Stimulated activated CD4-positive, alpha-beta T cell treated with anti-CD3 and anti-CD28 coated beads, Interleukin-2, amount 100 ng/mL, for 4 hours (primary cell): ENCODE data around the gene PRR33.
"Not testable (repeated sequence)": the region's sequence is repeated elsewhere in the genome, so short reads cannot be mapped to it uniquely, and the experiment has no call there.

Source experiments
- DNase-seq: peaks from one replicate; pipeline ENCODE4 v3.0.0-alpha.2; 2020; ENCODE audit warnings: low read depth

PRR33 gene

GRCh38 chr11:1875093-1875850 is 16.4 kb downstream of the PRR33 start:
- DNase-seq, result no peak

- DNase-seq, result not testable (repeated sequence)
Observed at GRCh38 chr11:1874441-1875092, 17.1 kb downstream of the PRR33 start.

GRCh38 chr11:1873813-1874150 is 17.9 kb downstream of the PRR33 start:
- DNase-seq, result not testable (repeated sequence)

GRCh38 chr11:1873048-1873812 is 18.5 kb downstream of the PRR33 start:
- no peak for DNase-seq

- no peak for DNase-seq
Observed at GRCh38 chr11:1872267-1872985, 19.3 kb downstream of the PRR33 start.

- no peak for DNase-seq
Observed at GRCh38 chr11:1871531-1871930, 20.2 kb downstream of the PRR33 start.

GRCh38 chr11:1870721-1871466 is 20.8 kb downstream of the PRR33 start:
- DNase-seq, result no peak

- no peak for DNase-seq
Observed at GRCh38 chr11:1870326-1870696, 21.4 kb downstream of the PRR33 start.

- no peak for DNase-seq
Observed at GRCh38 chr11:1869427-1870325, 22.0 kb downstream of the PRR33 start.

GRCh38 chr11:1868636-1869291 is 22.9 kb downstream of the PRR33 start:
- no peak for DNase-seq

- no peak for DNase-seq
Observed at GRCh38 chr11:1868056-1868635, 23.5 kb downstream of the PRR33 start.

GRCh38 chr11:1867381-1867780 is 24.3 kb downstream of the PRR33 start:
- DNase-seq, result no peak

GRCh38 chr11:1866776-1867175 is 24.9 kb downstream of the PRR33 start:
- DNase-seq, result no peak

GRCh38 chr11:1866226-1866625 is 25.5 kb downstream of the PRR33 start:
- no peak for DNase-seq

- DNase-seq, result no peak
Observed at GRCh38 chr11:1864831-1865665, 26.6 kb downstream of the PRR33 start.

- DNase-seq, result no peak
Observed at GRCh38 chr11:1864231-1864630, 27.5 kb downstream of the PRR33 start.

- DNase-seq, result no peak
Observed at GRCh38 chr11:1863352-1864216, 28.1 kb downstream of the PRR33 start.
